ENCODE measurements around the gene FAM107B.

- TF ChIP-seq, protein P1, sequence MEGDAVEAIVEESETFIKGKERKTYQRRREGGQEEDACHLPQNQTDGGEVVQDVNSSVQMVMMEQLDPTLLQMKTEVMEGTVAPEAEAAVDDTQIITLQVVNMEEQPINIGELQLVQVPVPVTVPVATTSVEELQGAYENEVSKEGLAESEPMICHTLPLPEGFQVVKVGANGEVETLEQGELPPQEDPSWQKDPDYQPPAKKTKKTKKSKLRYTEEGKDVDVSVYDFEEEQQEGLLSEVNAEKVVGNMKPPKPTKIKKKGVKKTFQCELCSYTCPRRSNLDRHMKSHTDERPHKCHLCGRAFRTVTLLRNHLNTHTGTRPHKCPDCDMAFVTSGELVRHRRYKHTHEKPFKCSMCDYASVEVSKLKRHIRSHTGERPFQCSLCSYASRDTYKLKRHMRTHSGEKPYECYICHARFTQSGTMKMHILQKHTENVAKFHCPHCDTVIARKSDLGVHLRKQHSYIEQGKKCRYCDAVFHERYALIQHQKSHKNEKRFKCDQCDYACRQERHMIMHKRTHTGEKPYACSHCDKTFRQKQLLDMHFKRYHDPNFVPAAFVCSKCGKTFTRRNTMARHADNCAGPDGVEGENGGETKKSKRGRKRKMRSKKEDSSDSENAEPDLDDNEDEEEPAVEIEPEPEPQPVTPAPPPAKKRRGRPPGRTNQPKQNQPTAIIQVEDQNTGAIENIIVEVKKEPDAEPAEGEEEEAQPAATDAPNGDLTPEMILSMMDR (IDR thresholded peaks at IDR 0.05) = no peak
- no peak for TF ChIP-seq EZH2phosphoT487 (IDR thresholded peaks at IDR 0.05)
Measured at GRCh38 chr10:14510346-14510745, 264.4 kb downstream of the FAM107B start.

All from neural progenitor cell (in vitro differentiated cells).